Caki2 (cell line): ENCODE results near the gene M6PR. TPM values are rescaled to one million over a fixed set of nuclear protein-coding genes. Genes with fewer than 3 reads are reported as not detected.
A peak's percentile ranks its signal among the peaks of the same experiment; 100 is the strongest.
"Not testable (repeated sequence)": the region's sequence is repeated elsewhere in the genome, so short reads cannot be mapped to it uniquely, and the experiment has no call there.

Experiments used
- DNase-seq: peaks from one replicate; pipeline ENCODE4 v3.0.0-alpha.2; 2015; ENCODE audit warnings: low read depth
- in situ Hi-C: cut with HindIII; loops from 2 replicates; pipeline ENCODE4 v1.10.0; 2016; ENCODE audit warnings: low sequenced_read_pairs, low pct_unique_long_range_greater_than_20kb, mixed read lengths
- total RNA-seq: library from RNA; depleted of rRNA; stranded (reverse); fragments of >200 nt; shearing (Covaris generic); gene quantifications from 2 replicates; pipeline ENCODE4 v1.2.3, GENCODE V29; 2014; ENCODE audit warnings: low replicate concordance

The M6PR gene
- total RNA-seq, 1 experiment from 2014 or later = 179 TPM

DNA sequence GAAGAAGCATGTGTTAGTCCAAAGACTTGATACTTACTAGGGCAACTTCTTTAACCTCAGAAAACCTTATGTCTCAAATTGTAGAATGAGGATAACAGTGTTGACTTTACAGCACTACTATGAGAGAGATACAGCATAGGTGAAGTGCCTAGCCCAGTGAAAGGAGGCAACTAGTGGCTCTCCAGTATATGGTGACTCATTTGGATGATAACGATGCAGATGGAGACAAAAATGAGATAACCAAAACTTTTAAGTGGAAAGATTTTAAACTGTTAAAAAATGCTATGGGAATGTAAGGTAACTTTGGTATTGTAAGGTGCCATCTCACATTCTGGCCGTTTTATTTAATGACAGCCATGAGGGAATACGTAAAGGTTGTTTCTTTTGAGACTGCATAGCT lies 32.4 kb downstream of the M6PR start:
- no peak for DNase-seq
- in situ Hi-C loops = no loop called here

DNA sequence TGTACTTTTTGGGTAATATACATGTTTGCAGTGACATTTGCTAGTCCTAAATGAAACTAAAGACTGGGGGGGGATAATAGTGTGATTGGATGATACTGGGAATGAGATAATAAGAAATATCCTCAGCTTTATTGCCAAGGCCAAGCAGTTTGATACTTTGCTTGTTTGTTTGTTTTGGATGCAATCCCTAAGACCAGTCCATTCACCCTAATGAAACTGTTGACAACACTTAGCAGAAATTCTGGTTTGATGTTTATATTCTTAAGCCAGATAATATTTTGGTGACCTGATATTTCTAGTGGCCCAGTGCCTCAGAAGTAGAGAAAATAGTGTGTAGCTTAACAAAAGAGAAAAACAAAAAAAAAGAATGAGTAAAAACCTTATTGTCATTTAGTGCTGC lies 33.3 kb downstream of the M6PR start:
- in situ Hi-C loops = no loop called here

DNA sequence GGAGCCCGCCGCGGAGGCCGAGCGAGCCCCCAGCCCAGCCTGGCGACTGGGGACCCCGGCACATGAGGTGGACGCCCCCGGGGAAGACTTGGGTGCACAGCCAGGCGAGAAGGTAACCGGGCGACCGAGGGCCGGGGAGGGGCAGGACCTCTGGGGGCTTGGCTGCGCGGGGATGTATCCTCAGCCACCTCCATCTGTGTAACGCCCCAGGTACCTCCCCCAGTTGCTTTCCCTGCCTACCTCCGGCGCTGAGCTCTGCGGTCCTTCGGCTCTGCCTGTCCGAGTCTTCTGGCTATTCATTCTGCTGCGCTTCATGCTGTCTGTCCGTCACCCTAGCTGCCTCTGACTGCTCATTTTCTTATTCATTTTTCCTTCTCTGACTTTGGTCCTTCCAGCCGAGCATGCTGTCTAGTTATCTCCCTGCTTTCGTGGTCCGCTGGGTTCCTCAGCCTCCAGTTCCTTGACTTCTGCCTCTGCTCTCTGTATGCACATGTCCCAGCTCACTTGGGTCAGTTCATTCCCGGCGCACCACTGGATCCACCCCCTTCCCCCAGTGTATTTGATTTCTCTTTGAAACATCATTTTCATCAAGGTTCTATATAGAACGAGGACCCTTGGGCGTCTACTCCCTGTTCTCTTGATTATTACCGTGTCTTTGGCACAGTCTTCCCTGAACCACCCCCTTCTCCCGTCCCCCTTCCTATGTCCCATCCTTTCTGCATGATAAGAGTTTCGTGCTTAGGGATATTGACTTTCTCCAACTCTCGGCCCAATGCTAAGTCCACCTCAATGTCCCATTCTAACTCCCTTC lies 34.5 kb downstream of the M6PR start:
- DNase-seq = peak; percentile 75

More for the DNA sequence above, 33.3 kb downstream of the M6PR start:
- no peak for DNase-seq

DNA sequence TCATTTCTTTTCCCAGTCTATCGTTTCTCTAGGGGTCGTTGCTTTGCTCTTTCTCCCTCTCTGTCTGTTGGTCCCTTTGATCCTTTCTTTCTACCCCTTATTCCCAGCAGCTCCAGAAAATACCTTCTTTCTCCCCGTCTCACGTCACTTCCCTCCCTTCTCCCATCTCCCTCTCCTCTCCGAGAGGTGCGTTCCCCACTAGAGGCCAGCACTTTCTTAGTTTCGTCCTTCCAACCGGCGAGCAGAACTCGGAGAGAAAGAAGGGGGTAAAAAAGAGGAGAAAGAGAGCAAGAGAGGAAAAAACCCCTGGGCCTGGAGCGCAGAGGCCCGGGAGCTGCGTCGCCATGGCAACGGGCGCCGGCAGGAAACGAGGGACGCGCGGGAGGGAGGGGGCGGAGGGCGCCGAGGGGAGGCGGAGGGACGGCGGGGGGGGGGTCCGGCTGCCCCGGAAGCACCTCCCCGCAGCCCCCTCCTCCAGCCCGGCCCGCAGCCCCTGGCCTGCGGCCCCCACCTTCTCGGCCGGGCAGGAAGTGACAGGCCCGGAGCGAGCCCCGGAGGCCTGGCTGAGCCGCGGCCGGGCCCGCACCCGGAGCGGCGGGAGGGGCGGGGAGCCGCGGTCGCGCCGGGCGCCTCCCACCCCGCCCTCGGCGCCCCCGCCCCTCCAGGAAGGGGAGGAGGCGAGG lies 35.3 kb downstream of the M6PR start, which contains the start of gene PHC1:
Gene PHC1, plus strand, starts transcription at position 477 of the 683 bp plus-strand sequence. CDS start 3,169 bp downstream, outside the sequence.
- DNase-seq = peak; percentile 87

More for the DNA sequence above, 34.5 kb downstream of the M6PR start:
- in situ Hi-C loops = no loop called here

DNA sequence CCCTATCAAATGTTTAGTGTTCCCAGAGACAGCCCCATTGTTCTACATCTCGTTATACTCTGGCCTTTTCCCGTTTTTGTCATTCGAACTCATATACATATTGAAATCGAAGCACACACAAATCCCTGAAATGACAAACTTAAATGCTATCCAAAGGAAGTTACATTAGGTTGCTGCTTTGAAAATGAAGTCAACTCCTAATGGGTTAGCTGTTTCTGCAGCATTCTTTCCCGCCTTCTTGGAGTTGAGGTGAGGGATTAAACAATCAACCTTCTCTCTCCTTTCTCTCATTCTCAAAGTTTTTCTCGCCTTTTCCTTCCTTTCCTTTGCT lies 35.8 kb downstream of the M6PR start:
- DNase-seq = no peak
- in situ Hi-C loops = no loop called here

More for the DNA sequence above, 35.3 kb downstream of the M6PR start, which contains the start of gene PHC1:
- in situ Hi-C loops = not testable (repeated sequence)

DNA sequence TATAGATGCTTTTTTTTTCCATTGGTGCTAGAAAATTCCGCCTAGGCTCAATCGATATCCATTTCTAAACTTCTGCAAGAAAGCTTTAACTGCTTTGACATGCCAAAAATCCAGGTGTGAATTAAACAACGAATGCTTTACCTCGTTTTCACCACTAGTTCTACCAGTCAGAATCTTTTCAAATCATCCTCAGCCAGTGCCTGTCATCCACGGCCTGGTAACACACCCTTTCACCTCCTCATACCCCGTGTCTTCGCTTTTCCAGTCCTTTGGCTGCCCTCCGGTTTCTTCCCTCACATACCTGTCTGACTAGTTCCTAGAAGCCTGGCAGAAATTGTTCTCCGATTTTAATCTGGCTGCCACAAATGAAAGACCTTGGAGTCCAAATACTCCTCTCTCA lies 36.5 kb downstream of the M6PR start:
- DNase-seq = peak; percentile 17
- in situ Hi-C loops = no loop called here

DNA sequence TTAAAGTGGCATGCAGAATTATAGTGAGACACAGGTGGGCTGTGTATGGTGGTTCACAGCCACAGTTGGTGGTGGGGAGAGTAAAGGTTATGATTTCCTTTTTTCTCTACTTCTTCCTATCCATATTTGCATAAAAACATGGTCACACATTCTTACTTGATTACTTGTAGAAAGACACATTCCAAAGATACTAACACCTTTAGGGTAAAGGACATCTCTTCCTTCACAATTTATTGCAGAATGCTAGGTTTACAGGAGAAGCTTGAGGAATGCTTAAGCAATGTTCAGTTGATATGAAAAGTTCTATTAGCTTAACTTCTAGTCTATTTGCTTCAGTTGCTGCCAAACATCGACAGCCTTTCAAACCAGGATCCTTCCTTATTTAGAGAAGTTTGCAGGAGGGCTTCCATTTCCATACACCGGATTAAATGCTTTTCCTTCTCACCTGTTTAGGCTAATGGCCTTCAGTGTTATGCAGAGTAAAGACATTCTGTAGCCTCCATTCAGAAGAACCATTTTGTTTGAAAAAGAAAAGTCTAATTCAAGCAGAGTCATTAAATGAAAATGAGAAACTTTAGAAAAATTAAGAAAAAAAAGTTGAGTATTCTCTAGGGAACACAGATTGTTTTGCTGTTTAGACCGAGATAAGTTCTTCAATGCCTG lies 37.7 kb downstream of the M6PR start:
- no peak for DNase-seq
- in situ Hi-C loops = no loop called here

DNA sequence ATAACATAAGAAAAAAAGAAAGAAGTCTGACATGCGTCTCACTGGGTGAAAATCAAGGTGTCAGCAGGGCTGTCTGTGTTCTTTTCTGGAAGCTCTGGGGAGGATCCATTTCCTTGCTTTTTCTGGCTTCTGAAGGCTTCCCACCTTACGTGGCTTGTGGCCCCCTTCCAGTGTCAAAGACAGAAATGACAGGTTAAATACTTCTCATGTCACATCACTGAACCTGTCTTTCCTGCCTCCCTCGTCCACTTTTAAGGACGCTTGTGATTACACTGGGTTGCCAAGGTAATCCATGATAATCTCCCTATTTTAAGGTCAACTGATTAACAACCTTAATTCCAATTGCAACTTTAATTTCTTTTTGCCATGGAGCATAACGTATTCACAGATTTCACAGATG lies 39.7 kb downstream of the M6PR start:
- in situ Hi-C loops = no loop called here
- DNase-seq = no peak

DNA sequence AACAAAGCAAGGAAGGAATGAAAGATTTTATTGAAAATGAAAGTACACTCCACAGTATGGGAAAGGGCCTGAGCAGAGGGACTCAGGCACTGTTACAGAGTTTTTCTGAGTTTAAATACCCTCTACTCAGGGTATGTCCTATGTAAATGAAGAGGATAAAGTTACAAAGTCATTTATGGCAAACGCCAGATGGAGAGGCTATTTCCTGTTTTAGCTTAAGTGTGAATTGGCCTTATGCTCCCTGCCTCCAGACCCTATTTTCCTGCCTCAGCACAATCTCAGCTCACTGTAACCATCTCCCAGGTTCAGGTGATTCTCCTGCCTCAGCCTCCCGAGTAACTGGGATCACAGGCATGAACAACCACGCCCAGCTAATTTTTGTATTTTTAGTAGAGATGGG lies 41.9 kb downstream of the M6PR start:
- DNase-seq = no peak
- in situ Hi-C loops = no loop called here

DNA sequence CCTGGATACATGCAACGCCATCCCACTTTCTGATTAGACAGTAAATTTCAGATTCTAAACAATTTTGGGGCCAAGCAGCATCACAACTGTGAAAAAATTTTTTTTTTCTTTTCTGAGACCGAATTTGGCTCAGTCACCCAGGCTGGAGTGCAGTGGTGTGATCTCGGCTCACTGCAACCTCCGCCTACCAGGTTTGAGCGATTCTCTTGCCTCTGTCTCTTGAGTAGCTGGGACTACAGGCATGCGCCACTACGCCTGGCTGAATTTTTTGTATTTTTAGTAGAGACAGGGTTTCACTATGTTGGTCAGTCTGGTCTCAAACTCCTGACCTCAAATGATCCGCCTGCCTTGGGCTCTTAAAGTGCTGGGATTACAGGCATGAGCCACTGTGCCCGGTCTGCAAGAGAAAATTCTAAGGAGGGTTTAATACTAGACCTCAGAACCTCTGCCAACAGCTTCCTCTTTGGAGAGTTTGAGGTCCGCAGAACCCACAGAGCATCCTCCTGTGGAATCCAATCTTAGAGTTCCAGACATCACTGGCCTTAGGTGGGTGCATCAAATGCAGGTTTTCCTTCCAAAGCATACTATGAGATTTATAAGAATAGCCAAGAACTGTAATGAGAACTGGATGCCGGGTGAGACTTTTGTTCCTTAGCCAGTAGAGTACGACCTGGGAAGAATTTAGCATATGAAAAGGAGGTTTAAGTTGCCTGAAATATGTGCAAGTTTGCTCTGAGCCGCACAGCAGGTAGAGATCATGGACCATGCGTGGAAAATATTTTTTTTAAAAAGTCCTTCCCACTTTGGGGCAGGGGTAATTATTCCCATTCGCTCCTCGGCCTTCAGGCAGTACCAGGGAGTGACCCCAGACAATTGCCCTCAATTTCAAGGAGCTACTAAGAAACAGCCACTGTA lies 42.9 kb downstream of the M6PR start:
- in situ Hi-C loops = no loop called here
- no peak for DNase-seq

DNA sequence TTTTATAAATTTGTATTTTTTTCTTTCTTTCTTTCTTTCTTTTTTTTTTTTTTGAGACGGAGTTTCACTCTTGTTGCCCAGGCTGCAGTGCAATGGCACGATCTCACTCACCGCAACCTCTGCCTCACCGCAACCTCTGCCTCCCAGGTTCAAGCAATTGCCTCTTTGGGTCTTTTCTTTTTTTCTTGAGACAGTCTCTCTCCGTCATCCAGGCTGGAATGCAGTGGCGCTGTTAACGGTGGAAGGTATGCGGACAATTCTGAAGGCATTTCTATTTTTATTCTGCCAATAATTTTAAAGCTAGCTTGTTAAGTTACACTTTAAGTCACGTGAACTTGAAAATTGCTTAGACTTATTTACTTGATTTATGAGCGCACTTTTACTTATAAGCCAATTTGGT lies 43.9 kb downstream of the M6PR start:
- in situ Hi-C loops = no loop called here
- no peak for DNase-seq

DNA sequence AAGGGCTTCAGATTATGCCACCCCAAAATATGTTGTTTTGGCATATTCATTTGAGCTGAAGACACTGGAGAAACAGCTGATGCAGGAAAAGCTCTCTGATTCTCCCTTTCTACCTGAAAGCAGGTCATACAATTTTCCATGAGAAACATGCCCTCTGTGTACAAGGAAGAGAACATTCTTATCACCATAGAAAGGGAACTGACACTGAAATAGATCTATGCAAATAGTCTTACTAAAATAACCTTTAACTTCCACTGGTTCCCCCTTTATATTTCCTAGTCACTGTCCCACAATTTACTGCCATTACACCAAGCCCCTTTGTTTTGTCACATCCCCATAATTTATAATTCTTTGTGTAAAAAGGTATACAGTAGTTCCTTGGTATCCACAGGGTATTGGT lies 44.8 kb downstream of the M6PR start:
- in situ Hi-C loops = no loop called here

DNA sequence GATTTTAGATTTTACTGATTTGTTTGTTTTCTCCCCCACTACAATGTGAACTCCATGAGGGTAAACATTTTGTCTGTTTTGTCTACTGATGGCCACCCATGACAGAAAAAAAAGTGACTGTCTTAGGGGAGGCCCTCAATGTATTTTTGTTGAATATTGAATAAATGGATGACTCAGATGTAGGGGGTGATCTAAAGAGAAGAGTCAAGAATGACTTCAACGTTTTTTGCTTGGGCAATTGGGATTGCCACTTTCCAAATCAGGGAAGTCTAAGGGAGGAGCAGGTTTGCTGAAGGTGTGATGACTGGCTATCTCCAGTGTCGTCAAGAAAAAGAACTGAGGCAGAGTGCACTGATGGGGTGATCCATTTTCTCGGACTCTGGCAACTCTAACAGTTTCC lies 45.8 kb downstream of the M6PR start:
- DNase-seq = no peak
- in situ Hi-C loops = no loop called here

More for the DNA sequence above, 44.8 kb downstream of the M6PR start:
- no peak for DNase-seq

DNA sequence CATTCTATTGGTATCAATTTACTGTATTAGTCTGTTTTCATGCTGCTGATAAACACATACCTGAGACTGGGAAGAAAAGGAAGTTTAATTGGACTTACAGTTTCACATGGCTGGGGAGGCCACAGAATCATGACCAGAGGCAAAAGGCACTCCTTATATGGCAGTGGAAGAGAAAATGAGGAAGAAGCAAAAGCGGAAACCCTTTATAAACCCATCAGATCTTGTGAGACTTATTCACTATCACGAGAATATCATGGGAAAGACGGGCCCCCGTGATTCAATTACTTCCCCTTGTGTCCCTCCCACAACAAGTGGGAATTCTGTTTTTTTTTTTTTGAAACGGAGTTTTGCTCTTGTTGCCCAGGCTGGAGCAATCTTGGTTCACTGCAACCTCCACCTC lies 46.7 kb downstream of the M6PR start:
- in situ Hi-C loops, DNase-seq: not testable (repeated sequence)

DNA sequence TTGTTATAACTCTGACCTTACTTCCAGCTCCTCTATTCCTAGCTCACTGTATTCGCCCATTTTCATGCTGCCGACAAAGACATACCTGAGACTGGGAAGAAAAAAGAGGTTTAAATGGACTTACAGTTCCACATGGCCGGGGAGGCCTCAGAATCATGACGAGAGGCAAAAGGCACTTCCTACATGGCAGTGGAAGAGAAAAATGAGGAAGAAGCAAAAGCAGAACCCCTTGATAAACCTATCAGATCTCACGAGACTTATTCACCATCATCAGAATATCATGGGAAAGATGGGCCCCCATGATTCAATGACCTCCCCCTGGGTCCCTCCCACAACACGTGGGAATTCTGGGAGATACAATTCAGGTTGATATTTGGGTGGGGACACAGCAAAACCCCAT lies 49.6 kb downstream of the M6PR start:
- DNase-seq = no peak
- in situ Hi-C loops = no loop called here

DNA sequence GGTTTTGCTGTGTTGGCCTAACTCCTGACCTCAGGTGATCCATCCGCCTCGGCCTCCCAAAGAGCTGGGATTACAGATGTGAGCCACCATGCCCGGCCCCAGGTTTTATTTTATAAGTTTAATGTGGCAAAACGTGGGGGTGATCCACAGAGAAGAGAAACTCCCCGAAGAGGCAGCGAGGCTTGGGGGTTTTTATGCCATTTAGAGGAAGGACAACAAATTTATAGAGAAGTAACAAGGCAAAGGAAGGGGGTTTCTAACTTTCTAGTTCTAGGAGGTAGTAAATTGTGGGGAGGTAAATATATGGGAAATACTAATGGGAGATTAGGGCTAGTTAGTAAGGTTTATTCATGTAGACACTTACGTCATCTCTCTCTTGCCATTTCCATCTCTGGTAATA lies 52.4 kb downstream of the M6PR start:
- in situ Hi-C loops = no loop called here
- DNase-seq = no peak

DNA sequence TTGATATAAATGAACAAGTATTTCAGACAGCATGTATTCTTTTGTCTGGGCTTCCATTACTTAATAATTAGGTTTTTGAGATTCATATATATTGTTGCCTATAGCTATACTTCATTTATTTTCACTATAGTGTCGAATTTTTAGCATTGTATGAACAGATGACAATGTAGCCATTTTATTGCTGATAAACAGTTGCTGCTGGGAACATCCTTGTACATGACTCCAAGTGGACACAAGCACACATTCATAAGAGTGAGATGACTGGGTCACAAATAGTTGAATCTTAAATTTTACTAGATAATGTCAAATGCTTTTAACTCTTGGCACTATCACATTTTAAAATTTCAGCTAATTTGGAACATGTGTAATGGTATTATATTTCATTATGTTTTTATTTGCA lies 54.5 kb downstream of the M6PR start:
- DNase-seq = no peak
- in situ Hi-C loops = no loop called here

DNA sequence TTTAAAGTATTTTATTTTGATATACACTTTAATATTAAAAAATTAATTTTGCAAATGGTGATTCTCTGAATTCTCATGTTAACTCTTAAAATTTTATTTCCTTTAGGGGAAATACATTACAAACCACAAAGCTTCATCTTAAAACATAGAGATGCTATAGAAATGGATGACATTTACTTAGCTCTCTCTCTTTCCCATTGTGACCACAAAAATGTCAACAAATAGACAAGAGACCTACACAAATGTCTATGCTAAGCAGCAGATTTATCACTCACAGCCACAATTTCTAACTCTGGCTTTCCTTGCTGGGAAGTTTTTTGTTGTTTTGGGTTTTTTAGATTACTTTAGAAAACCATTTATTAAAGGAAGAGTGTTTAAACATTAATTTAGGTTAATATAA lies 55.1 kb downstream of the M6PR start:
- in situ Hi-C loops = no loop called here
- no peak for DNase-seq
